GM19023 (cell line): ENCODE results near the gene KLF9.

Experiments
- ATAC-seq: cut with Tn5 transposase; IDR thresholded peaks from one replicate; pipeline ENCODE4 v1.9.1; 2021; ENCODE audit warnings: mild to moderate bottlenecking, moderate library complexity; ENCODE audit not compliant: unreplicated experiment

The KLF9 gene

DNA sequence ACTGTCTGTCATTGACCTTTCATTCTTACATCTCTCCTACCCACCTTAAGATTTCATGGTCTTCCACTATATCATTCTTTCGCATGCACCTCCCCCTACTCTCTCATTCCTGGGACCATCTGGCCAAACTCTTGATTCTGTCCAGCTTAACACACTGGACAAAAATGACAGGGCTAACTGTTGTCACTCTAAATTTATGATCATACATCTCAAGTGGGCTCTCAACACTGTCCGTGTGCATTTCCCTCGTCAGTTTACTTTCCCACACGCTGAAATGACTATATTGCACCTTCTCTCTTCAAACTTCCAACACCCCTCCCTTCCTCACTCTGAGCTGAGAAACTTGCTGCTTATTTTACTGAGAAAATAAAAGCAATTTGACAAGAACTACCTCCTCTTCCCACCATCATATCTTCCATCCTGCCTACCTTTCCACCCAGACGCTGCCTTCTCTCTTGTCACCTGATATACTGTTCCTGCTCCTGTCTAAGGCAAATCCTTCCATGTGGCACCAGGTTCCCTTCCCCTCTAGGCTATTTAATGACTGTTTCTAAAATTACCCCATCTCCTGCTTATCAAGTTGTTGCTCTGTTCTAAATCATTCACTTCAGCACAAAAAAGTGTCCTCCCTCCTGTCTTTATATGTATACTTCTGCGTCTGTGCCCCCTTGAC is 8.1 kb upstream of the KLF9 start:
- no peak for ATAC-seq

DNA sequence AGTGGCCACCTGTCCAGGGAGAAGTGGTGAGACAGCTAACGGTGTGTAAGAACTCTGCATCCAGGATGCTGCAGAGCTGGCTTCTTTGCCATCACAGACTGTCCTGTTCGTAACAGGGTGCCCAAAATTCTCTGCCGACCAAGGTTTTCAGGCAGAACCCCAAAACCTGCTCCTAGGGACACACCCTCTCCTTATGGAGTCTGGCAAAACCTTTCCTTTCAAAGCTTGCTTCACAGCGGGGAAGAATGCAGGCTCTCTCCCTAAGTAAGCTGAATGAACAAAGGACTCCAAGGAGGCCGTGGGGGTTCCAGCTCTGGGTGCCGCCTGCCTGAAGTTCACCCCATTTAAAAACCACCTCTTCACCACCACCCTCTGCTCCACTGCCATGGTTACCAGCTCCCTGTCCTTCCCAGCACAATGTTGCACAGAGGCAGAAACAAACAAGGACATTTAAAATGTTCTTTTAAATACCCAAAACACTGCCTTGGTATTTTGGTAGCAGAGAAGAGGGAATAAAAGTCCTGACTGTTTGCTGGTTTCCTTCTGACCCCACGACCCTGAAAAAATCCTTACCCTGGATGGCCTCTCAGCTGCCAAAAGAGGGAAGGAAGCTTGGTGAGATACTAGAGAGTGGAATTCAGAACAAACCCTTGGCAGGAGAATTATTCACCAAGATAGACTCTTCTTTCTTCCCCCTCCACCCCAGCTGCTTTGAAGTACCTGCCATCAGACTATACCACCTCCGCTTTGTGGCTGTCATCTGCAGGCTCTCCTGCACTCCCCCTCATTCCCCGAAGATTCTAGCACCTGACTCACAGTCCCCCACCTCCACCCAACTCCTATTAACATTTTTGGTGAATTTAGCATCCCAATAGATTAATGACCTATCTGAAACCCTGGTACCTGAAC is 7.1 kb upstream of the KLF9 start:
- ATAC-seq: no peak

DNA sequence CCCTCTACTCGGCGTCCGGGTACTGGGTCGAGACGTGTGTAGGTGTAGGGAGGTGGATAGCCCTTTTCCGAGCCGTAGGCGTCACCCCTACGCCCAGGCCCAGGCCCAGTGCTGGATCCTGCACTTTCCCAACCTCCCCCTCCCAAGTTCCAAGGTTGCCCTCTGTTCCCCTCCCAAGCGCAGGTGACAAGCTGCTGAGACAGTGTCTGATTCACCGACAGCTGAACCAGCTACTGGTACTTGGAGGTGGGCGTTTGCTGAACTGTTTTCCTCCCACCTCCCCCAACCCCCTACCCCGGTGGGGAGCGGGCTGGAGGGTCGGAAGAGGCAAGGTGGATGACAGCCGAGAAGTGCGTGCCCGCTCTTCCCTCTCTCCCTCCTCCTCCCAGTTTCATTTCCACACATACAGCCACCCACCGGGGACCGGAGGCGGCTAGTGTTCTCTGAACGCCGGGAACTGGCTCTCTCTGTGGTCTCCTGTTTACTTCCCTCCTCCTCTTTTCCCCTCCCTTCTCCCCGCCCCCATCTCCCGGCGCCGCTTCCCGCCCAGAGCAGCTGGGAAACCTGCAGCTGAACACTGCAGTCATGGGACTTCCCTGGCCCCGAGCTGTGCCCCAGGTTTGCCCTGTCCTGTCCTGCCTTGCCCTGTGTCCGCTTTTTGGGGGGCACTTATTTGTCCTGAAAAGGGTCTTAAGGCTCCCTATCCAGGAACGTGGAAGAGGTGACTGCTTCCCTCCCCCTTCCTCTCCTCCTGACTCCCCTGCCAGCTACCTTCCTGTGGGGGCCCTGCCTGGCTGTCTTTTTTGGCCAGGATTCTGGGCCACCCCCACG is 6.2 kb upstream of the KLF9 start:
- ATAC-seq: peak; percentile 19

DNA sequence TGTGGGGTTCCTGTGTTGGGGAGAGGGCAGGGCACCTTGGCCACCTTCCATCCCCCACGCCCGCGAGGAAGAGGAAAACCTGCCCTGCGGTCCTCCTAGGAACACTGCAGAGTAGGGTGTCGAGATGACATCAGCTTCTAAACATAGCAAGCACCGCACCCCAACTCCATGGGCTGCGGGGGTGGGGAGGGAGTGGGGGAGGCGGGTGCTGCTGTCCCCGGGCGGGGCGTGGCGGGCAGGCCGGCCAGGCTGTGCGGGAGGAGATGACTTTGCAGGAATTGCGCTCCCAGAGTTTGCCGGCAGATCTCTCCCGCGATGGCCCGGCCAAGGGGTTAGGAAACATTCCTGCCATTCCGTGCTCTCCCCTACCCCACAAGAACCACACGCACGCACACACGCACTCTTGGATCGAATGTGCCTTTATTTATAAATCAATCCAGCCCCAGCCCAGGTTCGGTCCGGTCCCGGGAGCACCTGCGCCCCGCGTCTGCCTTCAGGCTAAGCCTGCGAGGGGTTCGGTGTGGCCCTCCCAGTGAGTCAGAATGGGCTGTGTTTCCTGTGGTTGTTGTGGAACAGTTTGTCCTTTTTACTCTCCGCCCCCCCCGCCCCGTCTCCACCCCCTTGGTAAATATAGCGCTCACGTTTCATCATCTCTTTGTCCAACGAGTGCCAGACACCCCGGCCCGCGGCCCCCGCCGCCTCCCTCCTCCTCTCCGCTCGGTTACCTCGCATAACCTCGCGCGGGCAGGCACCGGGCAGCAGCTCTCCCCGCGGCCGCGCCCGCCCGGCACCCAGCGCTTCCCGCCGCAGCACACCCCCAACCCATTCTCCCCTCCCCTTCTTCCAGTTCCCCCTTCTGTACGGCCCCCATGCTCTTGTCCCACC is 5.3 kb upstream of the KLF9 start:
- ATAC-seq: peak; percentile 42

DNA sequence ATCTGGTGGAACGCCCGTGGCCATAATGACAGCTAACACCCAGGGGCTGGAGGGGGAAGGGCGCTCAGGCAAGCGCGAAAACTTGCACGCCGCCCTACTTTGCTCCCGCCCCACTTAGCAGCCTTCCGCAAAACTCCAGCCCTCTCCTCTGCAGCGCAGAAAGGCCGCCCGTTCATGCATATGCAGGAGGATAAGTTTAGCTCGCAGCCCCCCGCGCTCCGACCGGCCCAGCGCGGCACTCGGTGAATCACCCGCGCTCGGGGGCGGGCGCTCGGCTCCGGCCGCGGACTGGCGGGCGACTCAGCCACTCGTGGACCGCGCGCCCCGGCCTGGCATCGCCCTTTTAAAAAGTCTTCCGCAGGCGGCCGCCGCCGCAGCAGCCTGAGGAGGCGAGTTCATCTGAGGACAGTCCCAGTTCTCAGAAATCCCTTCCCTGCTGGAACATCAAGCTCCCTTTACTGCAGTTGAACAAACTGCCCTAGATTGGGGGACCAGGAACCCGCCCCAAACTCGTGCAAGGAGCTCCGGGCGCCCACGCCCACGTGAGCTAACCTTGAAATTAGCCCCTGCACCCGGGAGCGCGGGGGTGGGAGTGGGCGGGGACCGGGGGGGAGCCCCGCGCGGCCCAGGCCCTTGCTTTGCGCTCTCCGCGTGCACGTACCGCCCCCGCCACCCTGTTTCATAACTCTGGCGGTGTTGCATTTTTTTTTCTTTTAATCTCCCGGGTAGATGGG is 4.5 kb upstream of the KLF9 start:
- ATAC-seq: peak; percentile 49

DNA sequence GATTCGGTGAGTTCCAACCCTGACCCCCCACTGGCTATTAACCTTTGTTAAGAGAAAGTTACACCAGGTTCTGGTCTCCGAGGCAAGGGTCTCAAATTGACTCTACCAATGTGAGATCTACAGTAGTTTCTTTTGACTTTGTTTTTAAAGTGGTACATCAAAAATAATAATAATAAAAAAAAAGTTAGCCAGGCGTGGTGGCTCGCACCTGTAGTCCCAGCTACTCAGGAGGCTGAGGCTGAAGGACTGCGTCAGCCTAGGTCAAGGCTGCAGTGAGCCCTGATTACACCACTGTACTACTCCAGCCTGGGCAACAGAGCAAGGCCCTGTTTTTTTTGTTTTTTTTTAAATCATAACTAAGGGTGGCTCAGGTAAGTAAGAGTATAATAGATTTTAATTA is 1.0 kb upstream of the KLF9 start:
- no peak for ATAC-seq

DNA sequence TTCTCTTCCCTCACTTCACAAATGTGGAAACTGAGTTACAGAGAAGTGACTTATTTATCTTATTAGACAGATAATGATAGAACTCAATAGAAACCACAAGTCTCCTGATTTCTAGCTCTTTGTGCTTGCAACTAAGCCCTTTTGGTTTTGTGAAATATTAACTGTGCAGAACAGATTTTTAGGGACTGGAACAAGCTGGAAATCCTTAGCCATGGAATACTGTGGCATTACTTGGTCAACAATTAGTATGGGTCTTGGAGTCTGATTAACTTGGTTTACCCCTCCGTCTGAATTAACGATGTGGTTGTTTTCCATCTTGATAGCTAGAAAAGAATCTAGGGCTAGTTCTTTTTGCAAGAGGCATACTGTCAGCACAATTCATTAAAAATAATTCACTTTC is 584 bp upstream of the KLF9 start:
- ATAC-seq: no peak

DNA sequence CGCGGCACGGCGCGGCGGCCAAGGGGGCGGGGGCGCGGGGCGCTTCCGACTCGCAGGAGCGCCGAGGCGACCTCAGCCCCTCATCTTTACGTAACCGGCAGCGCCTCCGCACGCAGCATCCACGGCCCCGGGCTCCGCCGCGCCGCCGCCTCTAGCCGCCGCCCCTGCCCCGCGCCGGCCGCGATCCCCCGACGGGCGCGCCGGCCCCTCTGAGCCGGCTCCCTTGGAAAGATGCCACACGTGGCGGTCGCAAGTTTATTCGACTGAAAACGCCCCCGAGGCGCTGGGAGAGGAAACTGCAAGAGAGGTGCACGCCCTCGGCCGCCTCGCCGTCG is 1.0 kb downstream of the KLF9 start:
- peak; percentile 20 for ATAC-seq

DNA sequence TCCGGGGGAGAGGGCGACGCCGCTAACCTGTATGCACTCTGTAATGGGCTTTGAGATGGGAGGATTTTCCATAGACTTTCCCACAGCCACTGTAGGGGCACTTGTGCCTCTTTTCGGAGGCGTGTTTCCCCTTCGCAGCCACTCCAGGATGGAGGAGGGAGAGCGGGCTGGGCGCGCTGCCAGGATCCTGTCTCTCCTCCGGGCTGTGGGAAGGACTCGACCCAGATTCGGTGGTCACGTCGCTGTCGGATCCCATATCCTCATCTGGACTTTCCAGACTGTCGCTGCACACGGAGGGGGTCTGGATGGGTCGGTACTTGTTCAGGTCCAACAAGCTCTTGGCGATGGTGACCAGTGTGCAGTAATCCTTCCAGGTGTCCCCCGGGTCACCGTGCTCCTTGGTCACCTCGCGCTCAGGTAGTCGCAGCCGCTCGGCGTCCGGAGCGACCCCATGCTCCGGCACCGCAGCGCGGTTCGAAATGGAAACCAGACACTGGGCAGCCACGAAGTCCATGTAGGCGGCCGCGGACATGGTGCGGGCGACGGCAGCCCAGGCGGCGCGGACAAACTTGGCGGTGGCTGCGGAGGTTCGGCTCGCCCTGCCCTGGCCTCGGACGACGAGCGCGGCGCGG is 1.5 kb downstream of the KLF9 start:
- no peak for ATAC-seq

DNA sequence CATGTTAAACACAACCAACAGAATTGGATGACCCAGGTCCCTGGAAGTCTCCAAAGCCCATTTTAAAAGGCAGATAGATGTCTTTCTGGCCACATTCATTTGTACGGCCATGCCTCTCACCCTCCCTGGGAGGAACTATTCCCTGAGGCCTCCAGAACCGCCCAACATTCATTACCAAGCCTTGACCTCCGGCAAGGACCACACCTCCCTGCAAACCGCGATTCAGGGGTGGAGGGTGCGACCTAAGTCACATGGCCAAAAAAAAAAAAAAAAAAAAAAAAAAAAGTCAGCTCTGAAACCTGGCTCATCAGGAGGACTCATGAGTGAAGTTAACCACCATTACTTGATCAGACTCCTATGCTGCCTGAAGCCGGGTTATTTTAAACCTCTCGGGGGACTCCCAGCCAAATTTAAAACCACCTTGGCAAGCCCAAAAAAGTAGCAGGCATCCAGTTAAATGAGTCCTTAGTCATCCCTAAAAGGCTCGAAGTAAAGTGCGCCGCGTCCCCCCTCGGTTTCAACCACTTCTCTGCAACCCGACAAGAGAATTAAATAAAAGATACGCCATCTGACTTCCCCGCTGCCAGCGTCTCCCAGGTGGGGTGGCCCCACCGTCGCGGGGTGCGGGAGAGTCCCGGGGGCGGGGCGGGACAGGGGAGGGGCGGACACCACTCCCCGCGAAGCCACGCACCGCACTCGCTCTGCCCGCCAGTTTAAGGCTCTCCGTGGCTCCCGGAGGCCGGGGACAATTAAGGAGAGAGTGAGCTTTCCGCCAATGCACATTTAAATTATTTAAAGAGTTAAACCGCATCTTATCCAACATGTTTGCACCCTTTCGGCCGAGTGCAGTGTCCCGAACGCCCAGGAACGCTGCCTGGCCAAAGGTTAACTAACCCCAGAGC is 2.3 kb downstream of the KLF9 start:
- peak; percentile 19 for ATAC-seq

DNA sequence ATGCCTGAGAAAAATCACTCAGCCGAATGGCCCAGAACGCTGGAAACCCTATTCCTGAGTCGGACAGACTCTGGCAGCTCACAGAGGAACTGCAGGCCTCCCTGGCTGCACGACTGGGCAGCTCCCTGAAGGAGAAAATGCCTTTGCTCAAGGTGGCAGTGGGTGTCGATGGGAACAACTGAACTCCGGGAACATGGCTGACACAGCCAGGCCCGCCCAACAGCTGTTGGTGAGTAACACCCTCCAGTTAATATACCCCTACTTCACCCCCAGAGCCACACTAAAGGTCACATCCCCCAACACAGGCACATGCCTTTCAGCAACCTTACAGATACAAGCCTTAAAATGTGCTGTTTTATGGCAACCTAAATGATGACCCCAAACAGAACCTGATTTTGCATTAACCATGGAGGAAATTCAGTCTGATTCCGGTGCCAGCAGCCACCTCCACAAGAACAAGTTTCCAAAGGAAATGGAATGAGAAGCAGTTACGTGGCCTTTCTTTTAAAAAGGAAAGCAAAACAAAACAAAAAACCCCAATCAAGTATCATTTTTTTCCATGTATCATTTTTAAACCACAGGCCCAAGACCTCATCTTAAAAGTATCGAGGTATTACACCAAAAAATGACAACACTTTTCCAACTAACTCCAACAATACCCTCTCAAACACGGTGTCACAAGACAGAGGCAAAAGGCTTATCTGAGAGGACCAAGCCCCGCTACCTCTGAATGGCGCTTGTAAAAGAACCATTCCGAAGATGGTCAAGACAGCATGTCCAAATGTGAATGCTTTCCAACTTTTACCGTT is 3.1 kb downstream of the KLF9 start:
- ATAC-seq: no peak

DNA sequence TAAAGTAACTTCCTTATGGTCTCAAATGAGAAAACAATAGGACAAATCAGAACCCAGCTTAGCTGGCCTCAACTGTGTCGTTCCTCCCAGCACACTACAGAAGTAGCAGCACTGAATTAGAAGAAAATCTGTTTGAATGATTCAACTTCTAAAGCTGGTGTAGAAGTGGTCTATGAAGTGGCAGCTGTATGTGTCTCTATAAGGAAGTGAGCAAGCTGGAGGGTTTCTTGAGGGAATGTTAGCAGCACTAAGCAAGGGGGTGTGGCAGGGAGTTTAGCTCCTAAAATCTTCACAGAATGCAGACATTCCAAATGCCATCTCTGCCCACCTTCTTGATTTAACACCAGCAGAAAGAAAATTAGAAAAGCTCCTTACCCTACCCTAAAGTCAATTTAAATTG is 4.1 kb downstream of the KLF9 start:
- no peak for ATAC-seq

DNA sequence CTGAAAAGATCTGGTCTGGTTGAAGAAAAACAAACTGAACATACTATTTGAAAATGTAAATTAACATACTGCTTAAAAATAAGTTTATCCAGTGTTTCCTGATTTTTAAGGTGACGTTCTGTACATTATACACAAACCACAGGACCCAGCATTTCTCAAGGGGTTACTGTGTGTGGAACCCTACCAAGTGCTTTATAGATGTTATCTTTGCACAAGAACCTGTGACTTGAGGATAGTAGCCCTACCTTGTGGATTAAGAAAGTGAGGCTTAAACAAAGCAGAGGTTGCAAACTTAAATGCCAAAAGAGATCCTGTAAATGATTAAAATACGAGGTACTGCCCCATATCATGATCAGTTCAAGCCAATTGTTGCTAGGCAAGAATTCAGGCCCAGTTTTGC is 4.7 kb downstream of the KLF9 start:
- no peak for ATAC-seq

DNA sequence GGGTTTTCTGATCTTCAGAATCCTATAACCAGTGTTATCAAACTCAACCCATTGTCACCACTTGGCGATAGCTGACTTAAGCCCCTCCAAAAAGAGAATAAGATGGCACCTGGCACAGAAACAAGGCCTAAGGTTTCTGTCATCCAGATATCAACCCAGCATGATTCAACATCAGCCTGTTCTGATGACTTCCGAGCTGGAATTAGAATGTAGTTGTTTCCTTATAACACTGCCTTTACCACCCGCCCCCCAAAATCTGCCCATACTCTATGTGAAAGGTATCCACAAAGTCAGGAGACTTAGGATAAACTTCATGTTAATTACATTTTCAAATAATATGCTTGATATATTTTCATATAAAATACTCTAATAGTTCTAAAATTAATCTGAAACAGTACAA is 5.2 kb downstream of the KLF9 start:
- no peak for ATAC-seq

DNA sequence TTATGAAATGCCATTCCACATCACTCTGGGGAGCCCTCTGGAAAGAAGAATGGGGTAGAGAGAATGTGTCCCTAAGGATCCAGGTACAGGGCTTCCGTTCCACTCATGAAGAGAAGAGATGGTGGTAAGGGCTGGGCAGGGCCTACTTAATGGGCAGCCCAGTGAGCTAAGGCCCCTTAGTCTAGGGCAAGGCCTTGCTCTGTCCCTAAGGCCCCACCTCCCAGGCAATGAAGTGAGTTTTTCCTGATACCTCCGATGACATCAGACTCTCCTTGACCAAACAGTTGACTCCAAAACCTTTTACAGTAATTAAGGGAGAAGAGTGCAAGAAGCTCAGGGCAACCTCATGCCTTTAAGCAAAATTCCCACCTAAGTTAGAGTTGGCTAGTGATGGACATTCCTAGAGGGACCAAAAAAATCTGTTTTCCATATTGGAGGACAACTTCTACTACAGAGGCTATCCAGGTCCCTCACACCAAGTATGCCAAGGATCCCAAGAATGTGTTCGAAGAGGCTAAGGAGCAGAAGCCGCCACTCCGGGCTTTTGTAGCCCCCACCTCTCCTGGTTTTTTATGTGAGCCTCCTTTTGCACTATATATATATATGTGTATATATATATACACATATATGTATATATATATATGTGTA is 5.9 kb downstream of the KLF9 start:
- no peak for ATAC-seq

DNA sequence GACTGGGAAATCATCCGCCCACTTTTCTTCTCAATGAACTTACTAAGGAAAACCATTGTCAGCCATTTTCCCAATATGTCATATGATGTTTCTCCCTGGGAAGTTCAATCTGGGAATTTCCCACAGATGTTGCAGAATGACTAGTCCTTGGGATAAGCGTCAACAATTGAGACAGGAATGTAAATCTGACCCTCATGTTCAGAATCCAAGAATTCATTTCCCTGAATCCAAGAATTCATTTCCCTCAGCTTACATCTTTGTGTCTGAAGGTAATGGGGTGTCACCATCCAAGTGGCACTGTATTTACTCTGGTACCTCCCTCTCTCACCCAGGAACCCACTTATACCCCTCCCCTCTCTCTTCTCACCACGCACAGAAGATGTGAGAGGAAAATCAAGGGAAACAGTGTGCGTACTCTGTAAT is 7.4 kb downstream of the KLF9 start:
- ATAC-seq: no peak

DNA sequence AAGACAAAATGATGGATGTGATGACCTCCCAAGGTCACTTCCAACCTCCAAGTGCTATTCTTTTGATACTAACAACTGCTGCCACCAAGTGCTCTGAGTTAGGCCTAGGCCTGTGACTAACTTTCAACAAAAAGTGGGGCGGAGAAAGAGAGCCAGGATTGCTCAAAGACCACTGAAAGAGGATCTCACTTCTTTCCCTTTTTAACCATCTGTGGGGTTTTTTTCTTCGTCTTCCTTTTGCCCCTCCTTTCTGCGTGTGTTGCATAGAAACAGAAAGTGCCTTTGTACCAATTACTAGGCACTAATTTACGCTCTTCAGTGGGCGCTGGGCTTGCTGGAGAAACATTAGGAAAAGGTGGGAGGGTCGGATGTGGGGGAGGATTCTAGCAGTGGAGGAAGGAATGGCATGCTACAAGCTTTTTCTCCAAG is 8.0 kb downstream of the KLF9 start:
- ATAC-seq: peak; percentile 65
